Activated CD4-positive, CD25-positive, alpha-beta regulatory T cell (primary cell): ENCODE results near the gene SUN2.
A peak's percentile ranks its signal among the peaks of the same experiment; 100 is the strongest.

Source experiments
- DNase-seq, 4 experiments: peaks; one replicate each; lab custom pipeline; 2025; lab: John Stamatoyannopoulos, UW

Gene SUN2

DNA sequence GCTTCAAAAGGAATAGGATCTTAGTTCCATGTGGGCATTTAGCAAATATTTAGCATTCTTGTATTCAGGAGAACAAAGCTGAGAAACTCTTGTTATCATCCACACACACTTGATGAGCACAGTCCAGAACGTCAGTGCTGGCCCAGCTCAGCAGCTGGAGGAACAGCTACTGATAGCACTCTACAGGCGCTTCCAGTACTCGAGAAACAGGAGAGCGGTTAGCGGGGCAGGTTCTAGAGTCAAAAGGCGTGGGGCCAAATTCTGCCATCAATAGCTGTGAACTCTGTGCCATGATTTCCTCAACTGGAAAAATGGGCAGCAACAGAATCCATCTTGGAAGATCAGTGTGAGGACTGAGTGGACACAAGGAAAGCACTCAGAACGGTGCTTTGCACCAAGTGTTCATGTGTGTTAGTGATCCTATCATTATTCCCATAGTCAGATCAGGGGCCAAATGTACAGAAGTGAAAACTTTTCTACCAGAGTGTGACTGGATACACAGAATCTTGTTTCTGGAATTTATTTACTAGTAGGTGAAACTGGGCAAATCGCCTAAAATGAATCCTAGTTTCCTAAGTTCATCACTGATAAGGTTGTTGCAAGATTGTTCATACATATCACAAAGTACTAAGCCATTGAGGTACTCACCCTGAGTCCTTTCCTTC, 58.2 kb downstream of the SUN2 start:
- no peak for DNase-seq

DNA sequence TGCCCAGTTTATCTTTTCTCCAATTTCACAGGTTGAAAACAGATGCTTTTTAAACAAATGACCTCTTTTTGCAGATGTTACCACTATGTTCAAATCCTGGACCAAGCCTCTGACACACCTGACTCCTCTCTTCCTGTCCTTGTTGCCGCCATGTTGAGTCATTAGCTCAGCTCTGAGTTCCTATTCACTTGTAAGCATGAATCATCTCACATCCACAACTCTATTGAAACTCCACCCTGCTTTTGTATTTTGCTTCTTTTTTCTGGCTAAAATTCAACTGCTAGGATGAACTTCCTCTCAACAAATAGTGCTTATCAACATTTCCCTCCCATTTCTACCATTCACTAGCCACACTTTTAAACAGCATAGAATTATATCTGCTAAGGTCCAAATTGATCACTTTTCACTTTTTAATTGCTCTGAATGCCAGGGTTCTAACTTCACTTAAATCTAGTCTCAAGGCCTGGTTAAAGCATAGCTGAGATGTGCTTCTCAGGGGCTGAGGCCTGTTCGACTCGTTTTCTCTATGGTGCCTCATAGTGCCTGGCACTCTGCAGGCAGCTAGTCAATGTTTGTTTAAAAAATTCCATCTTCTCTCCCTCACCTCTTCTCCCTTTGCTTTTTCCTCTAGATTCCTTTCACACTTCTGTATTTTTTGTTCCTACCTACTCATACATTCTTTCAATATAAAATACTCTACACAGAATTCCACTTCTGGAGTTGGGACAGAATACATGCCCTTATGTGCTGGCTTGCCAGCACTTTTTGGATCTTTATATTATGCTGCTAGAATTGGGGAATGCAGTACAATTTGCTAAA, 59.0 kb downstream of the SUN2 start:
- DNase-seq = peak in 1 of 4 experiments; percentile 6

DNA sequence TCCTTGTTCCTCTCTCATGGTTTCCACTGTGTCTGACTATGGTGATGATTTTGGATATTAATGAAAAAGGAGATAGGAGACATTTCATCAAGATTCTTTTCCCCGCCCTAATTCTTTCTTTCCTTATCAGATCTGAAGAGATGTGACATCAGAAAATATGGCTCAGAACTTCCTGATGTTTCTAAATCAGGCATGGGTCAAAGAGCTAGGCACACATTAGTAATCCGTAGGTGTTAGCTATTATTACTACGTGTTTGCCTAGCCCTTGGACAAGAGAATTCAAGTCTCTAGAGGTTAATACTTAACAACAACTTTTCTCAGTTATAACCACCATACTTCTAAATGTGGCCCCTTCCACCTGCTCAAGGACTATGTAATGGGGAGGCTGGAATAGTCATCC, 60.9 kb downstream of the SUN2 start:
- DNase-seq = no peak

DNA sequence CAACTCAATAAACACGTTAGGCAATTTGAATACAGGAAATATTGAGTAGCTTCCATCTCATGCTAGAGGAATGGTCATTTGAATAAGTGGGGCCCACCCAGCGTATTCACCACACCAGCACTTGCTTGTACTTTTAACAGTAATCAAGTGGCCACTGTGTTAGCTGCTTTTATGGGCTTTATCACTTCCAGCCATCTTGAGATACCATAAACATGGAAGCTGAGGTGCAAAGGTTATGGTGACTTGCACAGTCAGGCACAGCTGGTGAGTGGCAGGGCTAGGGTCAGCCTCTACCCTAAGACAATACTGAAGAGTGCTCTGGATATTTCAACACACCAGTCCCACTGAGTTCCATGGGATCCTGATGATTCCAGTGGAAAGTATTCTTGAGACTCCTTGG, 61.7 kb downstream of the SUN2 start:
- DNase-seq = no peak

DNA sequence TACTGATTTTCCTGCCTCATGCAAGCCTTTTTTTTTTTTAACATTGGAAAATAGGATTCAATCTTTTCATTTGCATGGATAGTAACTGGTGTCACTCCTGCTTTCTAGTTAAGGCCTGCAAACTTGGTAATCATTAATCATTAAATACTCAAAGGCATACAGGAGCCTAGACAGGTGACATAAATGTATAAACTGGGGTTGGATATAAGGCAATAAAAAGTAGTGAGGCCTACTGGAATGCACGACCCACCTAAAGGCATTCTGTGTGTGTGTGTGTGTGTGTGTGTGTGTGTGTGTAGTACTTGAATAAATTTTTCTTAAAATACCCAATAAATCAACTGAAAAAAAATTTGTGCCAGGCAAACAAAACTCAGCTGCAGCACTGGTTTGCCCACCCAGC, 66.1 kb downstream of the SUN2 start:
- no peak for DNase-seq

DNA sequence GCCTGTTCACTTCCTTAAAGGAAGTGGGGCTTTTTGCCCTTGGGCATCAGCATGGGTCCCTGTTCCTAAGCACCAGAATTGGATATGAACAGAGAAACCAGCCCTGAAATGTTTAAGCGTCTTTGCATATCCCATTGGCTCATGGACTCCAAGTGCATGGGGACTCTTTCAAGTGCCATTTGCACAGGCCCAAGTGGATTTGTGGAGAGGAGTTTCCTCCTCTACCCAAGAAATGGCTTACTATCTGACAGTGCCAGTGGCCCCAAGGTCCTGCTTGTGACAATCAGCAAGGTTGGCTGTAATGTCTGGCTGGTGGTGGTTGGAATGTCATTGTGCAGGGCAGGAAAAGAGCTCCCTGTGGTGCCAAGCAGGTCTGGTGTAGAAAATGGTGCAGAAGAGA, 70.0 kb downstream of the SUN2 start:
- DNase-seq = no peak

DNA sequence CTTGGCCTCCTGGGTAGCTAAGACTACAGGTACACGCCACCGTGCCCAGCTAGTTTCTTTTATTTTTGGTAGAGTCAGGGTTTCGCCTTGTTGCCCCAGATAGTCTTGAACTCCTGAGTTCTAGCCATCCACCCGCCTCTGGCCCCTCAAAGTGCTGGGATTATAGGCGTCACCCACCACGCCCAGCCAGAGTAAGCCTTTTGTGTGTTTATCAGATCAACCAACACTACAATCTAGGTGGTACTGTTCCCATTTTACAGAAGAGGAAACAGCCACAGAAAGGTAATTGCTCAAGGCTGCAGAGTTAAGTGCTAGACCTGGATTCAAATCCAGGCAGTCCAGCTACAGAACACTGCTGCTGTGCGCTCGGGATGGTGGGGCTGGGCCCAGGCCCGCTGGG, 70.9 kb downstream of the SUN2 start:
- DNase-seq = no peak
